HepG2 (cell line): ENCODE data around the gene ITGAE. TPM values are rescaled to one million over a fixed set of nuclear protein-coding genes. Genes with fewer than 3 reads are reported as not detected.

ENCODE experiments used
- ARNT2 ChIP-seq: sonication (generic); formaldehyde crosslinking; IDR thresholded peaks from 2 replicates; pipeline ENCODE4 v1.8.0; 2022; ENCODE audit warnings: mild to moderate bottlenecking, low read depth, missing genetic modification reagents, moderate library complexity
- CENPX ChIP-seq: sonication (generic); formaldehyde crosslinking; IDR thresholded peaks from 2 replicates; pipeline ENCODE4 v1.9.0; 2021; ENCODE audit warnings: mild to moderate bottlenecking, missing genetic modification reagents, moderate library complexity
- HHEX ChIP-seq: IDR thresholded peaks from 2 replicates; pipeline ENCODE4 v1.6.1; 2016; ENCODE audit warnings: control low read depth
- HNF1A ChIP-seq, 2 experiments: sonication (generic) in 1 of 2; formaldehyde crosslinking in 1 of 2; IDR thresholded peaks; 2 replicates each; pipeline versions ENCODE4 v1.4.0 to v1.6.1; 2016 to 2020; ENCODE audit warnings: borderline replicate concordance in 1 of 2, low read depth in 1 of 2, mild to moderate bottlenecking in 1 of 2, missing genetic modification reagents in 1 of 2
- KLF9 ChIP-seq: IDR thresholded peaks from 2 replicates; pipeline ENCODE4 v1.6.1; 2016; ENCODE audit warnings: low read depth
- NR2F1 ChIP-seq, 2 experiments: fragments of 450-650 bp in 1 of 2; formaldehyde crosslinking in 1 of 2; IDR thresholded peaks; 2 replicates each; pipeline versions ENCODE4 v1.5.0 to v1.6.1; 2016 to 2020; ENCODE audit warnings: mild to moderate bottlenecking in 1 of 2, missing compliant biosample characterization in 1 of 2, missing genetic modification reagents in 1 of 2, moderate library complexity in 1 of 2
- NR3C1 ChIP-seq: sonication (generic); formaldehyde crosslinking; IDR thresholded peaks from 2 replicates; pipeline ENCODE4 v1.4.0; 2020; ENCODE audit warnings: missing genetic modification reagents
- RAD51 ChIP-seq: fragments of 450-650 bp; IDR thresholded peaks from 2 replicates; pipeline ENCODE4 v1.6.1; 2016; ENCODE audit warnings: borderline replicate concordance
- SALL2 ChIP-seq: sonication (generic); formaldehyde crosslinking; IDR thresholded peaks from 2 replicates; pipeline ENCODE4 v1.8.1; 2023; ENCODE audit warnings: mild to moderate bottlenecking, missing genetic modification reagents, inconsistent platforms
- SP1 ChIP-seq, 2 experiments: fragments of 450-650 bp in 1 of 2; sonication (generic) in 1 of 2; formaldehyde crosslinking in 1 of 2; IDR thresholded peaks; 2 replicates each; pipeline versions ENCODE4 v1.4.0 to v1.6.1; 2016 to 2020; ENCODE audit warnings: missing genetic modification reagents in 1 of 2
- SRSF1 ChIP-seq: fragments of 200-400 bp; formaldehyde crosslinking; optimal IDR thresholded peaks from 2 replicates; pipeline ENCODE3; 2017; ENCODE audit warnings: mild to moderate bottlenecking, low read depth, low read length, moderate library complexity
- TARDBP ChIP-seq: sonication (generic); formaldehyde crosslinking; IDR thresholded peaks from 2 replicates; pipeline ENCODE4 v1.8.0; 2022; ENCODE audit warnings: mild to moderate bottlenecking, missing genetic modification reagents
- ZFP36 ChIP-seq: fragments of 150-350 bp; IDR thresholded peaks from 2 replicates; pipeline ENCODE4 v1.6.1; 2018; ENCODE audit warnings: borderline replicate concordance, low read length, low read depth; ENCODE audit not compliant: partially characterized antibody
- ZFP37 ChIP-seq: sonication (generic); formaldehyde crosslinking; IDR thresholded peaks from 2 replicates; pipeline ENCODE4 v1.4.0; 2020; ENCODE audit warnings: missing genetic modification reagents, borderline replicate concordance
- ZNF562 ChIP-seq: sonication (generic); formaldehyde crosslinking; IDR thresholded peaks from 2 replicates; pipeline ENCODE4 v1.8.0; 2022; ENCODE audit warnings: missing genetic modification reagents, borderline replicate concordance
- ZSCAN25 ChIP-seq: sonication (generic); formaldehyde crosslinking; IDR thresholded peaks from 2 replicates; pipeline ENCODE4 v1.8.0; 2022; ENCODE audit warnings: mild to moderate bottlenecking, missing genetic modification reagents
- polyA plus RNA-seq, 8 experiments: library from polyadenylated mRNA; depleted of rRNA in 3 of 8; stranded (reverse) in 7 of 8; unstranded in 1 of 8; fragments of >200 nt; fragmentation: Illumina TruSeq in 4 of 8; extraction: Trizol in 4 of 8; gene quantifications; 2 replicates each; pipeline versions ENCODE4 v1.2.1 to v1.2.3, GENCODE V29; 2011 to 2016; ENCODE audit warnings: low read depth in 4 of 8, missing spikeins in 1 of 8, mixed read lengths in 1 of 8; ENCODE audit not compliant: insufficient read depth in 1 of 8
- total RNA-seq, 5 experiments: library from RNA; depleted of rRNA; stranded (reverse); fragments of >200 nt; fragmentation: Illumina TruSeq; extraction: Trizol; gene quantifications; 2 replicates each; pipeline ENCODE4 v1.2.3, GENCODE V29; 2016; ENCODE audit warnings: low read depth in 1 of 5
- TF ChIP-seq, protein P1 (sequence below): IDR thresholded peaks from 2 replicates; pipeline ENCODE4 v1.6.1; 2016; ENCODE audit warnings: mild to moderate bottlenecking, missing biosample characterization, missing genetic modification reagents
- TF ChIP-seq, protein P2 (sequence below): sonication (generic); formaldehyde crosslinking; IDR thresholded peaks from 2 replicates; pipeline ENCODE4 v1.4.0; 2020; ENCODE audit warnings: missing genetic modification reagents; ENCODE audit errors: not compliant biosample characterization
- TF ChIP-seq, protein P3 (sequence below): sonication (generic); IDR thresholded peaks from 2 replicates; pipeline ENCODE4 v1.6.1; 2016; ENCODE audit warnings: low read depth, borderline replicate concordance
- TF ChIP-seq, protein P4 (sequence below): sonication (generic); formaldehyde crosslinking; IDR thresholded peaks from 2 replicates; pipeline ENCODE4 v1.8.0; 2022; ENCODE audit warnings: mild to moderate bottlenecking, missing genetic modification reagents, borderline replicate concordance

ITGAE gene
- total and polyA plus RNA-seq, 2 of the 13 experiments (the other 11 are each of a cell fraction or from before 2014, with no cell fraction given) = 42.3 to 49.0 TPM

DNA sequence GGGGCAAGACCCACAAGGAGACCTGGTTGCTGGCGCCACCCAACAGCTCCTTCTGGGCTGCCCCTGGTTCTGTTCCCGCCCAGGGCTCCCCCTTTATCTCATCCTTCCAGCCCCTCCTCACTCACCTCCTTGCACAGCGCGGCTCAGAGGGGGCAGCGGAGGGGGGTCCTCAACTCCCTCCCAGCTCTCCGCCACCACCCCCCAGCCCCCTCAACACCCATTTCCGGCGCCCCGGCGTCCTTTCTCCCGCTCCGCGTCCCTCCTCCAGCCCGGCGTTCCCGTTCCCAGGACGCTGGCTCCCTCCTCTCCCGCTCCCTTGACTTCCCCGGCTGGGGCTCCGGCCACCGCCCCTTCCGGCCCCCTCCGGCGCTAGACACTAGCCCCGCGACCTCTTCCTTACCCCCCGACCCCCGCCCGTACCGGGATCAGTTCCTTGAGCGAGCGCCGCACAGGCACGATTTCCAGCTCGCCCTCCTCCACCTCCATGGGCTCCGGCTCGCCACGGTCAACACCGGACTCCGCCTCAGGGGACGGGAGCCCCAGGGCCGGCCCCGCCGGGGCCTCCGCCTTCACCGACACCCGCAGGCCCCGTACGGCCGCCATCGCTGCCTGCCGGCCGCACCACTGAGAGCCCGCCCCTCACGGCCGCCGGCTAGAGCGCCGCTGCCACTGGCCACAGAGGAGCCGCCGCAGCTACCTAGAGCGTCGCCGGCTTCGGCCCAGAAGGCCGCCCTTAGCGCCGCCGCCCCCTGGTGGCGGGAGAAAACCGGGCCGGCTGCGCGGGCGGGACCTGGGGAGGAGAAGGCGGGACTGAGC, 44.8 kb upstream of the ITGAE start, which contains the start of gene NCBP3 (continued):
- TF ChIP-seq ZFP37 (no peak), ARNT2 (peak; percentile 93), RAD51 (no peak), SRSF1 (peak; percentile 42), NR2F1 (CRISPR knock-in tag; IDR thresholded peaks at IDR 0.05) (0 out of 4 replicates have a peak, but pooled peaks of 1 of the 2 experiments have one; percentile 31), SALL2 (peak; percentile 60; the same call in 1 of the 2 replicates), ZNF562 (CRISPR knock-in tag) (no peak), HNF1A (IDR thresholded peaks at IDR 0.05; ENCODE audit: low read depth) (no peak), HNF1A (CRISPR knock-in tag; IDR thresholded peaks at IDR 0.05; ENCODE audit: borderline replicate concordance) (peak; percentile 78; the same call in 1 of the 2 replicates), TARDBP (CRISPR knock-in tag) (peak; percentile 97), SP1 (IDR thresholded peaks at IDR 0.05) (no peak), SP1 (CRISPR knock-in tag; IDR thresholded peaks at IDR 0.05) (peak; percentile 93), ZSCAN25 (0 out of 2 replicates have a peak, but pooled peaks have one; percentile 30), HHEX (CRISPR knock-in tag) (0 out of 2 replicates have a peak, but pooled peaks have one; percentile 4), CENPX (CRISPR knock-in tag) (no peak), NR3C1 (CRISPR knock-in tag) (no peak), ZFP36 (no peak), KLF9 (0 out of 2 replicates have a peak, but pooled peaks have one; percentile 46)
- TF ChIP-seq, protein P1, sequence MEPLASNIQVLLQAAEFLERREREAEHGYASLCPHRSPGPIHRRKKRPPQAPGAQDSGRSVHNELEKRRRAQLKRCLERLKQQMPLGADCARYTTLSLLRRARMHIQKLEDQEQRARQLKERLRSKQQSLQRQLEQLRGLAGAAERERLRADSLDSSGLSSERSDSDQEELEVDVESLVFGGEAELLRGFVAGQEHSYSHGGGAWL (CRISPR knock-in tag) = peak; percentile 84; the same call in 1 of the 2 replicates
- TF ChIP-seq, protein P2, sequence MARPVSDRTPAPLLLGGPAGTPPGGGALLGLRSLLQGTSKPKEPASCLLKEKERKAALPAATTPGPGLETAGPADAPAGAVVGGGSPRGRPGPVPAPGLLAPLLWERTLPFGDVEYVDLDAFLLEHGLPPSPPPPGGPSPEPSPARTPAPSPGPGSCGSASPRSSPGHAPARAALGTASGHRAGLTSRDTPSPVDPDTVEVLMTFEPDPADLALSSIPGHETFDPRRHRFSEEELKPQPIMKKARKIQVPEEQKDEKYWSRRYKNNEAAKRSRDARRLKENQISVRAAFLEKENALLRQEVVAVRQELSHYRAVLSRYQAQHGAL (CRISPR knock-in tag) = no peak
- TF ChIP-seq, protein P3, sequence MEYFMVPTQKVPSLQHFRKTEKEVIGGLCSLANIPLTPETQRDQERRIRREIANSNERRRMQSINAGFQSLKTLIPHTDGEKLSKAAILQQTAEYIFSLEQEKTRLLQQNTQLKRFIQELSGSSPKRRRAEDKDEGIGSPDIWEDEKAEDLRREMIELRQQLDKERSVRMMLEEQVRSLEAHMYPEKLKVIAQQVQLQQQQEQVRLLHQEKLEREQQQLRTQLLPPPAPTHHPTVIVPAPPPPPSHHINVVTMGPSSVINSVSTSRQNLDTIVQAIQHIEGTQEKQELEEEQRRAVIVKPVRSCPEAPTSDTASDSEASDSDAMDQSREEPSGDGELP = peak; percentile 46; the same call in 1 of the 2 replicates
- TF ChIP-seq, protein P4, sequence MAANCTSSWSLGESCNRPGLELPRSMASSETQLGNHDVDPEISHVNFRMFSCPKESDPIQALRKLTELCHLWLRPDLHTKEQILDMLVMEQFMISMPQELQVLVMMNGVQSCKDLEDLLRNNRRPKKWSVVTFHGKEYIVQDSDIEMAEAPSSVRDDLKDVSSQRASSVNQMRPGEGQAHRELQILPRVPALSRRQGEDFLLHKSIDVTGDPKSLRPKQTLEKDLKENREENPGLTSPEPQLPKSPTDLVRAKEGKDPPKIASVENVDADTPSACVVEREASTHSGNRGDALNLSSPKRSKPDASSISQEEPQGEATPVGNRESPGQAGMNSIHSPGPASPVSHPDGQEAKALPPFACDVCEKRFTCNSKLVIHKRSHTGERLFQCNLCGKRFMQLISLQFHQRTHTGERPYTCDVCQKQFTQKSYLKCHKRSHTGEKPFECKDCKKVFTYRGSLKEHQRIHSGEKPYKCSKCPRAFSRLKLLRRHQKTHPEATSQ (CRISPR knock-in tag) = peak; percentile 75; the same call in 1 of the 2 replicates
